Liver (tissue), 9 donors: ENCODE results near the gene MTPN. TPM values are rescaled to one million over a fixed set of nuclear protein-coding genes. Genes with fewer than 3 reads are reported as not detected.

ENCODE experiments used
- DNase-seq: peaks from one replicate; pipeline ENCODE4 v3.0.0-alpha.2; 2017; ENCODE audit warnings: low spot score
- H3K27ac ChIP-seq, 2 donors: one replicate each; pipeline ENCODE4 v1.7.0; 2013; ENCODE audit warnings: inconsistent platforms in 2 of 2, low read length in 2 of 2, control low read depth in 1 of 2, low read depth in 1 of 2, mild to moderate bottlenecking in 1 of 2
- H3K27me3 ChIP-seq, 4 donors: one replicate each; pipeline versions ENCODE4 v1.6.1 to v1.7.0; 2013; ENCODE audit warnings: low read length in 3 of 4, inconsistent platforms in 1 of 4, mild to moderate bottlenecking in 1 of 4, moderate library complexity in 1 of 4; ENCODE audit not compliant: control insufficient read depth in 4 of 4, insufficient read depth in 4 of 4
- H3K36me3 ChIP-seq, 4 donors: one replicate each; pipeline versions ENCODE4 v1.6.1 to v1.7.0; 2013; ENCODE audit warnings: low read length in 3 of 4, mild to moderate bottlenecking in 3 of 4, low read depth in 1 of 4, moderate library complexity in 1 of 4; ENCODE audit not compliant: control insufficient read depth in 4 of 4, insufficient read depth in 3 of 4
- H3K4me1 ChIP-seq, 4 donors: one replicate each; pipeline versions ENCODE4 v1.6.1 to v1.7.0; 2013; ENCODE audit warnings: low read length in 3 of 4, mild to moderate bottlenecking in 3 of 4, moderate library complexity in 1 of 4; ENCODE audit not compliant: control insufficient read depth in 4 of 4, insufficient read depth in 4 of 4
- H3K4me3 ChIP-seq, 3 donors: one replicate each; pipeline versions ENCODE4 v1.6.1 to v1.7.0; 2013; ENCODE audit warnings: low read length in 3 of 3, control low read depth in 1 of 3, low read depth in 1 of 3, mild to moderate bottlenecking in 1 of 3
- H3K9ac ChIP-seq, 2 donors: one replicate each; pipeline ENCODE4 v1.7.0; 2013; ENCODE audit warnings: low read length in 2 of 2, mild to moderate bottlenecking in 2 of 2, moderate library complexity in 2 of 2, control low read depth in 1 of 2, low read depth in 1 of 2
- H3K9me3 ChIP-seq, 4 donors: one replicate each; pipeline versions ENCODE4 v1.6.1 to v1.7.0; 2013; ENCODE audit warnings: low read length in 3 of 4; ENCODE audit not compliant: control insufficient read depth in 4 of 4
- FOXA1 ChIP-seq: IDR thresholded peaks from 2 replicates; pipeline ENCODE4 v1.6.1; 2016; ENCODE audit warnings: antibody characterized with exemption
- FOXA2 ChIP-seq: IDR thresholded peaks from 2 replicates; pipeline ENCODE4 v1.6.1; 2016; ENCODE audit warnings: antibody characterized with exemption
- HNF4A ChIP-seq, 2 donors: conservative IDR thresholded peaks; 2 replicates each; pipeline ENCODE4 v1.6.1; 2016; ENCODE audit warnings: antibody characterized with exemption in 2 of 2, mild to moderate bottlenecking in 2 of 2
- HNF4G ChIP-seq: IDR thresholded peaks from 2 replicates; pipeline ENCODE4 v1.6.1; 2016; ENCODE audit warnings: antibody characterized with exemption
- JUND ChIP-seq, 2 donors: IDR thresholded peaks; 2 replicates each; pipeline ENCODE4 v1.6.1; 2016; ENCODE audit warnings: antibody characterized with exemption in 2 of 2
- NR2F2 ChIP-seq: IDR thresholded peaks from 2 replicates; pipeline ENCODE4 v1.6.1; 2016; ENCODE audit warnings: antibody characterized with exemption
- RAD21 ChIP-seq, 2 donors: IDR thresholded peaks; 2 replicates each; pipeline ENCODE4 v1.6.1; 2016; ENCODE audit warnings: antibody characterized with exemption in 2 of 2, mild to moderate bottlenecking in 2 of 2
- RXRA ChIP-seq, 2 donors: IDR thresholded peaks; 2 replicates each; pipeline ENCODE4 v1.6.1; 2017 to 2018; ENCODE audit warnings: antibody characterized with exemption in 2 of 2, mild to moderate bottlenecking in 1 of 2
- YY1 ChIP-seq: IDR thresholded peaks from 2 replicates; pipeline ENCODE4 v1.6.1; 2016; ENCODE audit warnings: antibody characterized with exemption, mild to moderate bottlenecking
- WGBS: extraction: QIAGEN DNeasy Blood & Tissue Kit; methylation state at CpG from one replicate; pipeline ENCODE4 v1.1.7; 2013; 5-methylcytosine and 5-hydroxymethylcytosine counted together
- polyA plus RNA-seq, 2 donors: library from polyadenylated mRNA; stranded (reverse) in 1 of 2; unstranded in 1 of 2; fragments of 200-250 nt in 1 of 2; fragments of >200 nt in 1 of 2; fragmentation: Nextera tagmentation in 1 of 2; extraction: Ambion mirVana in 1 of 2; gene quantifications; one replicate each; pipeline versions ENCODE4 v1.2.1 to v1.2.3, GENCODE V29; 2013 to 2015
- total RNA-seq, 2 donors: library from RNA; depleted of rRNA; stranded (reverse); fragments of >200 nt; gene quantifications; one replicate each; pipeline ENCODE4 v1.2.3, GENCODE V29; 2014
- TF ChIP-seq, protein P1 (sequence below): fragments of 150-350 bp; IDR thresholded peaks from 2 replicates; pipeline ENCODE4 v1.5.1; 2017; ENCODE audit warnings: improper control_type of control experiment, low read depth, low read length; ENCODE audit not compliant: missing input control
- TF ChIP-seq, protein P2 (sequence below): IDR thresholded peaks from 2 replicates; pipeline ENCODE4 v1.6.1; 2016; ENCODE audit warnings: antibody characterized with exemption
- TF ChIP-seq, protein P3 (sequence below): IDR thresholded peaks from 2 replicates; pipeline ENCODE4 v1.6.1; 2016; ENCODE audit warnings: antibody characterized with exemption
- donor health status: healthy.
- donor health status: healthy.
- donor health status: healthy.
- donor health status: healthy.
- donor health status: healthy.

Gene MTPN
- total and polyA plus RNA-seq, 4 donors = 24.8 to 88.3 (median 32.8) TPM

DNA sequence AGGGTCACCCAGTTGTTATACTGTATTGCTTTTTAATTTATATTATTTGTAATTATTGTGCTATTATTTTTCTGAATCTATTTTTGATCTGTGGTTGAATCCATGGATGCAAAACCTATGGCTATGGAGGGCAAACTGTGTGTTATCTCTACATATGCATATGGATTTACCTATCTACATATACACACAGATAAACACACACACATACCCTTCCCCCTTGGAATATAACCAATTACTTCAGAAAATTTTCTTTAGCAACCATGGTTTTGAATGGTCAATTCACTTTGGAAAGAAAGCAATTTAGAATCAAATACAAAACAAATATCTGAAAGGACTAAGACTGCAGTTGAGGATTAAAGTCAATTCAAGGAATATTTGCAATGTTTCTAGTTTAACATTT lies 39.1 kb downstream of the MTPN start (continued):
- TF ChIP-seq, protein P1, sequence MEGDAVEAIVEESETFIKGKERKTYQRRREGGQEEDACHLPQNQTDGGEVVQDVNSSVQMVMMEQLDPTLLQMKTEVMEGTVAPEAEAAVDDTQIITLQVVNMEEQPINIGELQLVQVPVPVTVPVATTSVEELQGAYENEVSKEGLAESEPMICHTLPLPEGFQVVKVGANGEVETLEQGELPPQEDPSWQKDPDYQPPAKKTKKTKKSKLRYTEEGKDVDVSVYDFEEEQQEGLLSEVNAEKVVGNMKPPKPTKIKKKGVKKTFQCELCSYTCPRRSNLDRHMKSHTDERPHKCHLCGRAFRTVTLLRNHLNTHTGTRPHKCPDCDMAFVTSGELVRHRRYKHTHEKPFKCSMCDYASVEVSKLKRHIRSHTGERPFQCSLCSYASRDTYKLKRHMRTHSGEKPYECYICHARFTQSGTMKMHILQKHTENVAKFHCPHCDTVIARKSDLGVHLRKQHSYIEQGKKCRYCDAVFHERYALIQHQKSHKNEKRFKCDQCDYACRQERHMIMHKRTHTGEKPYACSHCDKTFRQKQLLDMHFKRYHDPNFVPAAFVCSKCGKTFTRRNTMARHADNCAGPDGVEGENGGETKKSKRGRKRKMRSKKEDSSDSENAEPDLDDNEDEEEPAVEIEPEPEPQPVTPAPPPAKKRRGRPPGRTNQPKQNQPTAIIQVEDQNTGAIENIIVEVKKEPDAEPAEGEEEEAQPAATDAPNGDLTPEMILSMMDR = no peak
- no peak for TF ChIP-seq HNF4G
- TF ChIP-seq, protein P2, sequence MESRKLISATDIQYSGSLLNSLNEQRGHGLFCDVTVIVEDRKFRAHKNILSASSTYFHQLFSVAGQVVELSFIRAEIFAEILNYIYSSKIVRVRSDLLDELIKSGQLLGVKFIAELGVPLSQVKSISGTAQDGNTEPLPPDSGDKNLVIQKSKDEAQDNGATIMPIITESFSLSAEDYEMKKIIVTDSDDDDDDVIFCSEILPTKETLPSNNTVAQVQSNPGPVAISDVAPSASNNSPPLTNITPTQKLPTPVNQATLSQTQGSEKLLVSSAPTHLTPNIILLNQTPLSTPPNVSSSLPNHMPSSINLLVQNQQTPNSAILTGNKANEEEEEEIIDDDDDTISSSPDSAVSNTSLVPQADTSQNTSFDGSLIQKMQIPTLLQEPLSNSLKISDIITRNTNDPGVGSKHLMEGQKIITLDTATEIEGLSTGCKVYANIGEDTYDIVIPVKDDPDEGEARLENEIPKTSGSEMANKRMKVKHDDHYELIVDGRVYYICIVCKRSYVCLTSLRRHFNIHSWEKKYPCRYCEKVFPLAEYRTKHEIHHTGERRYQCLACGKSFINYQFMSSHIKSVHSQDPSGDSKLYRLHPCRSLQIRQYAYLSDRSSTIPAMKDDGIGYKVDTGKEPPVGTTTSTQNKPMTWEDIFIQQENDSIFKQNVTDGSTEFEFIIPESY = no peak
- TF ChIP-seq, protein P3, sequence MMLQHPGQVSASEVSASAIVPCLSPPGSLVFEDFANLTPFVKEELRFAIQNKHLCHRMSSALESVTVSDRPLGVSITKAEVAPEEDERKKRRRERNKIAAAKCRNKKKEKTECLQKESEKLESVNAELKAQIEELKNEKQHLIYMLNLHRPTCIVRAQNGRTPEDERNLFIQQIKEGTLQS = no peak

DNA sequence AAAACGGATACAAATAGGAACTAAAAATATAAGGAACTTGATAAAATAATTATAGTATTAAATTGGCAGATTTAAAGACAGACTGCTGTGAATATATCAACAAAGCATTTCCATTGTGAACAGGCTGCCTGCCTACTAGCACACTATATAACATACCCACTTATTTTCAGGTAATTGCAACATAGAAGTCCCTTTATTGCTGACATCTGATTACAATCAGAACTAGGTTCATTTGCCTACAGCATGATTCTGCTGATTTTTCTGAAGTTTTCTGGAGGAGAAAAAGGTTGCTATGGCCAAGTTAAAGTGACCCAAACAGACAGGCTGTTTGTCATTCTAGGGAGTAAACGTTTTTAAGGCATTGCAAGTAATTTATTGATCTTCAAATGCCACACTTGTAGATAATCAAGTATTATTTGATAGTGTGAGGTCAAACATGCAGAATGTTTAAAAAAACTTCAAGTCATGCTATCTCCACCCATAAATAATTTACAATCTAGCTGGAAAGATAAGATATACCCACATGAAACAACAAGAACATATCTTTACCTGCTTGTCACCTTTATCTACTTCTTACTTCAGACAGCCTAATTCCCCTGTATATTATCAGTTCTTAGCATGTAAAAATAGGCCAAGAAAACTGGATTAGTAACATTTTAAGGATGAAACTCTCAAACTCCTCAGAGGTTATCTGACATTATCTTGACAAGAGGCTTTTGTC lies 40.5 kb downstream of the MTPN start:
- Histone ChIP-seq H3K9me3 (no peaks in the 10 kb centered on the region), H3K4me1 (peaks cover 0 to 6% (median 0%) of the 10 kb centered on the region in 4 donors), H3K36me3 (no peaks in the 10 kb centered on the region), H3K4me3 (no peak overlapping the region), H3K27me3 (no peaks in the 10 kb centered on the region), H3K9ac (no peak overlapping the region), H3K27ac (no peak overlapping the region)
- DNase-seq = no peak
- WGBS = 40% methylated on average over 2 of the region's 2 CpGs
- TF ChIP-seq JUND (IDR thresholded peaks at IDR 0.05) (no peak), FOXA2 (no peak), HNF4A (conservative IDR thresholded peaks at IDR 0.05) (no peak), RXRA (IDR thresholded peaks at IDR 0.05) (no peak), RAD21 (IDR thresholded peaks at IDR 0.05) (no peak), FOXA1 (no peak), HNF4G (no peak), YY1 (no peak)
- TF ChIP-seq, protein P2 = no peak

DNA sequence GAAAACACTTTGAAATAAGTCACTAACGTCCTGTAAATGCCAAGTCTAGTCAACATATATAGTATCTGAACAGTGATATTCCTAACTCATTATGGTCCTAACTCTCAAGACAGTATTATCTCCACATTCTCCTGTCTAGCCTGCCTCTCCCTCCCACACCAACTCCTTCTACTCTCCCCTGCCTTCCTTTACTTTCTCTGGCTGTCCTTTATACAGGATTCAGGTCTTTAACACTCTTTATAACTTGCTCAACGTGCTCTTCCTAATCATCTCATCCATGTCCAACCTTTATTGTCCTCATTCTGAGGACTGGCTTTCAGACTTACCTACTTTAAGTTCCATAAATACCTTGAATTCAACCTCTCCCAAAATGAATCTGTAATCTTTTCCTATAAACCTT lies 42.5 kb downstream of the MTPN start:
- Histone ChIP-seq H3K4me3 (no peak overlapping the region), H3K27me3 (no peaks in the 10 kb centered on the region), H3K4me1 (peaks cover 0 to 6% (median 0%) of the 10 kb centered on the region in 4 donors), H3K9me3 (no peaks in the 10 kb centered on the region), H3K27ac (no peak overlapping the region), H3K9ac (no peak overlapping the region), H3K36me3 (no peaks in the 10 kb centered on the region)
- WGBS = 93% methylated on average over 2 of the region's 2 CpGs
- TF ChIP-seq FOXA1 (no peak), NR2F2 (no peak), FOXA2 (no peak), JUND (IDR thresholded peaks at IDR 0.05) (no peak)
- TF ChIP-seq, protein P2 = no peak
- TF ChIP-seq, protein P1 = no peak
- DNase-seq = no peak
